ENCODE data around the gene ADARB2. TPM values are rescaled to one million over a fixed set of nuclear protein-coding genes. Genes with fewer than 3 reads are reported as not detected.

Gene ADARB2
- polyA plus RNA-seq, 1 of the 3 experiments (the other 2 are of a cell fraction), result not detected

DNA sequence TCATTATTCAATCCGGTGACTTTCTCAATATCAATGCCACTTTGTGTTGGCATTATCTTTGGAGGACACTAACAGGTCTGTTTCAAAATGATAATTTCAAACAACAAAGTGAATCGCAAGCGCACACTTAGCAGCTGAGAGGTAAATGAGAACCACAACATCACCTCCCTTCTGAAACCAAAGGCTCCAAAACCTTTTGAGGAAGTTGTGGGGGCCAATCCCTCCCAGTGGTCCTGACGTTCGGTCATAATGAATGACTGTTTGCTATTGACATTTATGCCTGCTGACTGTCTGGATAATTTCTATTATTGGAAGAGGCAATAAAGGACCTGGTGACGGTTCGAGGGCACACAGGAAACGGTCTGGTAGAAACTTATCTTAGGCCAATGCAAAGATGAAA, 1.8 kb downstream of the ADARB2 start:
- CTCF ChIA-PET, result interaction anchor here (1.1 to 2.1 kb wide), 3 partner anchors 19 to 625 kb away, joined by 3 to 6 read pairs (median 3); no protein-coding TSS in a partner anchor
- H3K9me2 ChIP-seq, result no peaks in the 10 kb centered on the region
- TF ChIP-seq NRF1 (IDR thresholded peaks at IDR 0.05; ENCODE audit: low read depth, low read length) (no peak), POLR2AphosphoS5 (IDR thresholded peaks at IDR 0.05; ENCODE audit: low read depth, low read length) (no peak), EP300 (IDR thresholded peaks at IDR 0.05; ENCODE audit: borderline replicate concordance in 1 of 2, low read depth in 1 of 2, low read length in 1 of 2) (no peak), GABPA (IDR thresholded peaks at IDR 0.05; ENCODE audit: low read depth) (no peak), RFX5 (IDR thresholded peaks at IDR 0.05; ENCODE audit: low read length) (no peak), MEF2A (IDR thresholded peaks at IDR 0.05; ENCODE audit: borderline replicate concordance, low read depth) (no peak), TCF12 (IDR thresholded peaks at IDR 0.05) (no peak)
- TF ChIP-seq, protein P1, sequence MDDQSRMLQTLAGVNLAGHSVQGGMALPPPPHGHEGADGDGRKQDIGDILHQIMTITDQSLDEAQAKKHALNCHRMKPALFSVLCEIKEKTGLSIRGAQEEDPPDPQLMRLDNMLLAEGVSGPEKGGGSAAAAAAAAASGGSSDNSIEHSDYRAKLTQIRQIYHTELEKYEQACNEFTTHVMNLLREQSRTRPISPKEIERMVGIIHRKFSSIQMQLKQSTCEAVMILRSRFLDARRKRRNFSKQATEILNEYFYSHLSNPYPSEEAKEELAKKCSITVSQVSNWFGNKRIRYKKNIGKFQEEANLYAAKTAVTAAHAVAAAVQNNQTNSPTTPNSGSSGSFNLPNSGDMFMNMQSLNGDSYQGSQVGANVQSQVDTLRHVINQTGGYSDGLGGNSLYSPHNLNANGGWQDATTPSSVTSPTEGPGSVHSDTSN (IDR thresholded peaks at IDR 0.05), result no peak

DNA sequence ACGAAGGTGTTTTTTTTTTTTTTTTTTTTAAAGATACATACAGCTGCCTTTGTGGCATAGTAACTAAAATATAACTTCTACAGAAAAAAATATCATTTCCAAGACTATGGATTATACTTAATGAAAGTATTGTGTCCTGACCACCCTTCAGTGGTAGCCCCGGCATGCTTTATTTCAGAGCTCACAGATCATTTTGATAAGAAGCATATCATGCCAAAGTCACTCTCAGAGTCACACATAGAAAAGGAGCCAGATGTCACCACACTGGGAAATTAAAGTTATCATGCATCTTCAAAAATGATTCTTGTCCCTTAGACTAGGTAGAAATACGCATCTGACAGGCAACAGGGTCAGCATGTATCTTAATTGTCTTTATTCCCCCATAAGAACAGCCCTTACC, 3.0 kb downstream of the ADARB2 start:
- Histone ChIP-seq H3K4me1 (ENCODE audit: control insufficient read depth in 1 of 2, insufficient read depth in 2 of 2, low read depth in 1 of 2, low read length in 1 of 2) (peaks cover 0 to 31% of the 10 kb centered on the region in 2 experiments; a peak in 2 of 4 replicates), H3K4me2 (no peak overlapping the region), H3K4me3 (ENCODE audit: low read depth in 2 of 2, low read length in 1 of 2) (no peak overlapping the region), H3K27me3 (ENCODE audit: insufficient read depth) (no peaks in the 10 kb centered on the region), H3K27ac (ENCODE audit: low read depth in 2 of 2, low read length in 1 of 2) (no peak overlapping the region), H2AFZ (ENCODE audit: low read depth) (no peak overlapping the region), H3K9me3 (no peaks in the 10 kb centered on the region), H3K79me2 (ENCODE audit: insufficient read depth) (no peaks in the 10 kb centered on the region), H3K9ac (no peak overlapping the region), H4K20me1 (ENCODE audit: insufficient read depth) (no peaks in the 10 kb centered on the region), H3K36me3 (replicated peaks in 1 of 2; ENCODE audit: control insufficient read depth in 1 of 2, insufficient read depth in 2 of 2, low read length in 1 of 2) (no peaks in the 10 kb centered on the region), H3K9me2 (no peaks in the 10 kb centered on the region), H3F3A (replicated peaks; ENCODE audit: insufficient read depth) (no peaks in the 10 kb centered on the region)
- DNase-seq, result no peak
- 14% methylated on average over 3 of the region's 3 CpGs for WGBS (ENCODE audit: low lambda C conversion rate)
- ChIA-PET POLR2A (no interaction called here), CTCF (interaction anchor here (1.1 to 2.6 kb wide), 4 partner anchors 13 to 624 kb away, joined by 3 to 7 read pairs (median 4); no protein-coding TSS in a partner anchor)
- peak; percentile 38; the same call in 1 of the 2 replicates for TF ChIP-seq GATA2 (CRISPR knock-in tag; IDR thresholded peaks at IDR 0.05)
- TF ChIP-seq, protein P2, sequence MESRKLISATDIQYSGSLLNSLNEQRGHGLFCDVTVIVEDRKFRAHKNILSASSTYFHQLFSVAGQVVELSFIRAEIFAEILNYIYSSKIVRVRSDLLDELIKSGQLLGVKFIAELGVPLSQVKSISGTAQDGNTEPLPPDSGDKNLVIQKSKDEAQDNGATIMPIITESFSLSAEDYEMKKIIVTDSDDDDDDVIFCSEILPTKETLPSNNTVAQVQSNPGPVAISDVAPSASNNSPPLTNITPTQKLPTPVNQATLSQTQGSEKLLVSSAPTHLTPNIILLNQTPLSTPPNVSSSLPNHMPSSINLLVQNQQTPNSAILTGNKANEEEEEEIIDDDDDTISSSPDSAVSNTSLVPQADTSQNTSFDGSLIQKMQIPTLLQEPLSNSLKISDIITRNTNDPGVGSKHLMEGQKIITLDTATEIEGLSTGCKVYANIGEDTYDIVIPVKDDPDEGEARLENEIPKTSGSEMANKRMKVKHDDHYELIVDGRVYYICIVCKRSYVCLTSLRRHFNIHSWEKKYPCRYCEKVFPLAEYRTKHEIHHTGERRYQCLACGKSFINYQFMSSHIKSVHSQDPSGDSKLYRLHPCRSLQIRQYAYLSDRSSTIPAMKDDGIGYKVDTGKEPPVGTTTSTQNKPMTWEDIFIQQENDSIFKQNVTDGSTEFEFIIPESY (IDR thresholded peaks at IDR 0.05; ENCODE audit: borderline replicate concordance, low read depth), result no peak

More for the DNA sequence above, 1.8 kb downstream of the ADARB2 start:
- H2AFZ ChIP-seq (ENCODE audit: low read depth), result no peak overlapping the region
- H3K27me3 ChIP-seq (ENCODE audit: insufficient read depth), result no peaks in the 10 kb centered on the region
- H3K4me1 ChIP-seq (ENCODE audit: control insufficient read depth in 1 of 2, insufficient read depth in 2 of 2, low read depth in 1 of 2, low read length in 1 of 2), result peaks cover 0 to 24% of the 10 kb centered on the region in 2 experiments; a peak in 2 of 4 replicates
- H3K4me3 ChIP-seq (ENCODE audit: low read depth in 2 of 2, low read length in 1 of 2), result peak overlapping the region in 1 of 2 experiments; percentile 4; a peak in 1 of 4 replicates
- no peak overlapping the region for H3K27ac ChIP-seq (ENCODE audit: low read depth in 2 of 2, low read length in 1 of 2)
- POLR2A ChIA-PET, result no interaction called here
- H3F3A ChIP-seq (replicated peaks; ENCODE audit: insufficient read depth), result no peaks in the 10 kb centered on the region
- no peaks in the 10 kb centered on the region for H3K79me2 ChIP-seq (ENCODE audit: insufficient read depth)
- H4K20me1 ChIP-seq (ENCODE audit: insufficient read depth), result no peaks in the 10 kb centered on the region
- no peak overlapping the region for H3K4me2 ChIP-seq
- 36% methylated on average over 8 of the region's 8 CpGs for WGBS (ENCODE audit: low lambda C conversion rate)
- no peak overlapping the region for H3K9ac ChIP-seq
- no peaks in the 10 kb centered on the region for H3K36me3 ChIP-seq (replicated peaks in 1 of 2; ENCODE audit: control insufficient read depth in 1 of 2, insufficient read depth in 2 of 2, low read length in 1 of 2)
- H3K9me3 ChIP-seq, result no peaks in the 10 kb centered on the region
- DNase-seq, result no peak
